HG03520 (cell line): ENCODE data around the gene GRIK4.

Experiments used
- ATAC-seq: cut with Tn5 transposase; IDR thresholded peaks from one replicate; pipeline ENCODE4 v1.9.1; 2021; ENCODE audit warnings: mild to moderate bottlenecking, moderate library complexity; ENCODE audit not compliant: unreplicated experiment

The GRIK4 gene

GRCh38 chr11:120660024-120660565, 148.5 kb downstream of the GRIK4 start:
- no peak for ATAC-seq

DNA sequence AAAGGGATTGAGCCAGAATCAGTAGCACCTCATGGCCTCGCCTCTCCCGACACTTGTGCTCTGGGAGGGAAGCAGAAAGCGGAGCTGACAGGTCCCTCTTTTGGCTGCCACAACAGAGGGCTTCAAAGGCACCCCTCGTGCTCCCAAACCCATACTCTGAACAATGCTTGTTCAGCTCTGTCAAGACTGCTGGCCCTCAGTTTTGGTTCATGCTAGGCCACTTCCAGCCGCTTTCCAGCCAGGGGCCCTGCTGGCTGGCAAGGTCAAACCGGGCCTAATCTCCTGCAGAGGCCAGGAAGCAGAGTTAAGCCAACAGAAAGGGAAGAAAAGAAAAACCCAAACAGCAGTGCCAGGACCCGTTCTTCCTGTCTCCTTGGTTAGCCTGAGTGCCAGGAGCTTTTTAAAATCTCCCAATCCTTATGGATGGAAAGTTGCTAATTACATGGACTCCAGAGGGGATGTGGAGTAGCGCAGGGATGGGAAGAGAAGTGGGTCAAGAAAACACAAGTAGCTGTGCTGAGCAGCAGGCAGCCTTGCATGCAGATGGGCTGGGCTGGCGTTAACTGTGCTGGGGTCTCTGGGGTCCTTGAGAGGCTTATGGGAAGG, 150.6 kb downstream of the GRIK4 start:
- ATAC-seq: no peak

DNA sequence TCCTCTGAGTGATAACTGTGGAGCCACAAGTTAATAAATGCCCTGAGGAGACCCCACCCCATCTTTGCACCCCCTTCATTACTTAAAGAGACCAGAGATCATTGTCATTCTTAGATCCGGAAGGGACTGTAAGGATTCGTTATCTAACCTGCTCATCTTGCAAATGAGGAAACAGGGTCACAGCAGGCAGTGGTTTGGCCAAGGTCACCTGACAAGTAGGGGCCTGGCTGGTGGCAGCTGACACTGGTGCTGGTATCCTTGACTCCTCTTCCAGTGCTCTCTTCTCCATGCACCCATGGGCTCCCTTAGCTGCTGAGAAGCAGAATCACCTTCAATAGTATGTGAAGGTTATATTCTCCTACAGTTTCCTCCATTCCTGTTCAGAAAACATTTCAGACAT, 151.6 kb downstream of the GRIK4 start:
- no peak for ATAC-seq

DNA sequence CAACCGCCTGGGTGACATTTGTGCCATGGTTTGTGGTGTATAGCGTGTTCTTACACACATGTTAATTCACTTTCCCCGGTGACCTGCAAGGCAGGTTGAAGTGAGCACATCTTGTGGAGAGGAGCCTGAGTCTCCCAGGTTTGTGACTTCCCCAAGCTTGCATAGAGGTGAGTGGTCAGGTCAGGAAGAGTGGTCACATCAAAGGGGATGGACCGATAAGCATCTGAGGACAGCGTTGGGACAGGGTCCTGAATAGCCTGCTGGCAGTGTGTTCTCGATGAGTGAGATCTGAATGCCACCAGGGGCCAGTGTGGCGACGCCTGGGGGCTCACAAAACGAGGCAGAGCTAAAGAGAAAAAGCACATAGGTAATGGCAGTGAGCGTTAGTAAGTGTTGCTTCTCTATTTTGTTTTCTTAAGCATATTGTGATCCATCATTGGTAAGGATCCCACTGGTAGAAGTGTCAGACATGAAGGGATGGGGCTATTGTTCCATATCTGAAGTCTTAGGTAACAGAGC, 154.6 kb downstream of the GRIK4 start:
- no peak for ATAC-seq

- no peak for ATAC-seq
Observed at GRCh38 chr11:120667281-120667680, 155.7 kb downstream of the GRIK4 start.

DNA sequence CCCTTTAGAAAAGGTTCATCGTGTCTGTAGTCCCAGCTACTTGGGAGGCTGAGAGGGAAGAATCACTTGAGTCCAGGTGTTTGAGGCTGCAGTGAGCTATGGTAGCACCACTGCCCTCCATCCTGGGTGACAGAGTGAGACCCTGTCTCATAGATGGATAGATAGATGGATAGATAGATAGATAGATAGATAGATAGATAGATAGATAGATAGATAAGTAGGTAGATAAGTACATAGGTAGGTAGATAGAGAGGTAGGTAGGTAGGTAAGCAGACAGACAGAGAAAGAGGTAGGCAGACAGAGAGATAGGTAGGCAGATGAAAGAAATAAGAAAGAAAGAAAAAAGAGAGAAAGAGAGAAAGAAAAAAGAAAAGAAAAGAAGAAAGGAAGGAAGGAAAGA, 156.4 kb downstream of the GRIK4 start:
- no peak for ATAC-seq

GRCh38 chr11:120668537-120668936, 157.0 kb downstream of the GRIK4 start:
- ATAC-seq: no peak

GRCh38 chr11:120674542-120674941, 163.0 kb downstream of the GRIK4 start:
- no peak for ATAC-seq

DNA sequence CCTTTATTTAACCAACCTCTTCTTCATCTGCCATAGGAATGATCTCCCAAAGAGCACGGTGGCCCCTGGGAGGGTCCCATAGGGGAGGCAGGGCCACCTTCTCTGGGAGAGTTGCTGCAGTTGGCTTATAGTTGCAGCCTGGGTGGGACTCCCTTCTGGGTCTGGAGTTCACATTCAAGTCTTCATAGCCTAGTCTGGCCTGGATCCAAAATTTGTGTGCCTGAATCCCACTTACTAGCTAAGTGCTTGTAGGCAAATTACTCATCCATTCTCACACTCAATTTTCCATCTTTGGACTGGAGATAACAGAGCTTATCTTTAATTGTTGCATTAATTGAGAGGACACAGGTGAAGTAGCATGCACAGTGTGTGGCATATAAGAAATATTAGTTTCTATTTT, 163.6 kb downstream of the GRIK4 start:
- no peak for ATAC-seq

GRCh38 chr11:120676991-120677390, 165.4 kb downstream of the GRIK4 start:
- ATAC-seq: no peak

- no peak for ATAC-seq
Observed at GRCh38 chr11:120680322-120680721, 168.8 kb downstream of the GRIK4 start.

- ATAC-seq: no peak
Observed at GRCh38 chr11:120681434-120682331, 170.1 kb downstream of the GRIK4 start.

GRCh38 chr11:120682332-120682649, 170.7 kb downstream of the GRIK4 start:
- ATAC-seq: no peak

DNA sequence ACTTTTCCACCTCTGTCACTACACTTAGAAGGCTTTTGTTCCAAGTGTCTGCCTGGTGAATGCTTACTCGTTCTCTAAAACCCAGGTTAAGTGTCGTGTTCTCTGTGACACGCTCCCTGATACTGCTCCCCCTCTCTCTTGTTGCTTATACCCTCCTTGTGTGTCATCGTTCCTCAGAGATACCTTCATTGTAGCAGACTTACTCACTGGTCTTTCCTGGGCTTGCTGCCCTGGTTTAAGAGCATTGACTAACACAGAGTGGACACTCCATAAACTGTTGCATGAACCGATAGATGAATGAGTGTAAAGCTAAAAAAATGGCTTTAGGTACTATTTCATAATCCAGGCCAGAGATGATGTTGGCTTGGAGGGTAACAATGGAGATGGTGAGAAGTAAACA, 171.3 kb downstream of the GRIK4 start:
- ATAC-seq: no peak

GRCh38 chr11:120686516-120686915, 175.0 kb downstream of the GRIK4 start:
- no peak for ATAC-seq

DNA sequence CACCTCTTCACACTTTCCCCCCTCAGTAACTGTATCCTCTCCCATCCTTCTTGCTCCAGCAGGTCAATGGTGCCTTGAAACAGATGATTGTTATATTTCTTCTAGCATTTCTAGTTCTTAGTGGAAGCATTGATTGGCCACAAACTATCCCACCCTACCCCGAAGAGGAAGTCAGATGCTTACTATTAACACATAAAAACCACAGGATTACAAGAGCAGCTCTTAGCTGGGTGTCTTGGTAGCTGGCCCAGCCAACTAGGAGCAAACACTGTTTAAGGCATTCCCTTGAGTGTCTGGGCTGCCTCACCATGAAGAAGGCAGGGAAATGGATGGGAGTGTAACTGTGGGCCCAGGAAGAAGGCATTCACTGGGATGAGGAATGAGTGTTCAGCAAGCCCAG, 176.6 kb downstream of the GRIK4 start:
- ATAC-seq: no peak

- no peak for ATAC-seq
Observed at GRCh38 chr11:120689596-120690275, 178.2 kb downstream of the GRIK4 start.

GRCh38 chr11:120690406-120690805, 178.9 kb downstream of the GRIK4 start:
- ATAC-seq: no peak

- no peak for ATAC-seq
Observed at GRCh38 chr11:120694726-120695125, 183.2 kb downstream of the GRIK4 start.

- ATAC-seq: no peak
Observed at GRCh38 chr11:120695426-120695825, 183.9 kb downstream of the GRIK4 start.

DNA sequence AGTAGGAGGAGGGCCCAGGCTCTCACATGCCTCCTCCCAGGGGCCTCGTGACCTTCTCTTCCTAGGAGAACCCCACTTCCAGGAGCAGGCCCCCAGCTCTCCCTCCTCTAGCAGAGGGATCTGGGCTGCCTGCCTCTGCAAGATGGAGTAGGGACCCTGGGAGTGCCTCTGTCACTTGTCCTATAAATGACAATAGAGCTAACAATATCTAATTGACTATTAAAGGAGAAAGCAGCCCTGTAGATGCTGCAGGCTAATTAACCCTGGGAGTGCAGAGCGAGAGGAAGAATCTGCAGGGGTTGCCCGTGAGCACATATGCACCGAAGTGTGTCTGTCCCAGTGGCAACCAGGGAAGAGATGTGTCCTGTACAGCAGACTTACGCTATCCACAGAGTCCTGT, 184.4 kb downstream of the GRIK4 start:
- ATAC-seq: no peak
